NCI-H1436 treated with DMSO at 0.1 percent for 48 hours (cell line): ENCODE measurements around the gene FOXP1.

Experiments
- DNase-seq: peaks from one replicate; lab custom pipeline; 2025; lab: John Stamatoyannopoulos, UW

FOXP1 gene

GRCh38 chr3:71005702-71006321, 577.7 kb downstream of the FOXP1 start:
- DNase-seq, result no peak

- no peak for DNase-seq
These were observed 580.0 kb downstream of the FOXP1 start for GRCh38 chr3:71003511-71003910.

GRCh38 chr3:71002298-71002697, 581.2 kb downstream of the FOXP1 start:
- no peak for DNase-seq

DNA sequence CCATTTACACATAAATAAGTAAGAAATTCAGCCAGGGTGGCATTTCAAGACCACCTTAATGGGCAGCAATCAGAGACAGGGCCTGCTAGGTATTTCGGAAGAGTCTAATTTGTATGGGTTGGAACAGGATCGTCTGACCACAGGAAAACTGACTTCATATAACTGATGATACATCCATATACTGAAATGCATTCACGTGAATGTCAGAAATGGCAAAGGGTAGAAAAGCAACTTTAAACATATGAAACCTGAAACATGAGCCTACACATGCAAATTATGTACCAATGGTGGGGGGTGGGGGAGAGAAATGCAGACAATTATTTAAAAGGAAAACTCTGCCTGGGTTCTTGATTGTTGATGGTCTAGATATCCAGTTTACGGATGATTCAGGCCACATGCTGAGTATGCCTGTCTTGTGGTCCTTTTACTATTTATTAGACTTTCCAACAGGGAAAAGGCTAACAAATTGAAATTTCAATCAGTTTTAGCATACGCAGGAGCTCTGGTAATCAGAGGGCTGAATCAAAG, 582.2 kb downstream of the FOXP1 start:
- DNase-seq, result no peak

DNA sequence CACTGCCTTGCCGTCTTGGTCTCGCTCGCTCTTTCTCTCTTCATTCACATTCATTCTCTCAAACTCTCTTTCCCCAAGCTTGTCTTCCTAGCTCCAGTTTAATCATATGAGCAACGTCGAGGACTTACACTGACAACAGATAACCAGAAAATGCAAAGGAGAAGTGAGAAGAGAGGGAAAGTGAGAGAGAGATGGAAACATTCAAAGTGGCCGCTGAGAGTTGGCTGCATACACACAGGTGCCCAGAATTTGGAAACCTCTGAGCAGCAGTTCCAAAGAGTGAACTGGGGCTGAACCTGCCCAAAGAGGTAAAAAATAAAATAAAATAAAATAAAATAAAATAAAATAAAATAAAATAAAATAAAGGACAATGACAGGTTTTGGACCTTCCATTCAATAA, 583.0 kb downstream of the FOXP1 start:
- DNase-seq, result no peak

DNA sequence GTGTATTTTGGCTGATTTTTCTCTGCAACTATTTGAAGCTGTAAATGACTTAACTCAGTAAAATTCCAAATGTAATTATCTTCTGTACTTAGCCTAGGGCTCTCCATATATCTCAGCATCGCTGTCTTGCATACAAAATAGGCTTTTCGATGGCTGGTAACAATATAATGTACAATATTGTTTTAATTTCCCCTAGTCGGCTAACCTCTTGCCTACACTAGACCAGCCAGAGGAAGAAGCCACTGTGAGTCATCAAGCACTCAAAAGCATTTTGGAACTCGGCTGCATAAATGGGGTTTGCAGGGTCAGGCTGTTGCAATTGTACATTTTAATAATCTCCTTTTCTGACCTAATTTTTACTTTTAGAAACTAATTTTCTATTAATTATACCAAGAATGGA, 583.8 kb downstream of the FOXP1 start:
- no peak for DNase-seq

DNA sequence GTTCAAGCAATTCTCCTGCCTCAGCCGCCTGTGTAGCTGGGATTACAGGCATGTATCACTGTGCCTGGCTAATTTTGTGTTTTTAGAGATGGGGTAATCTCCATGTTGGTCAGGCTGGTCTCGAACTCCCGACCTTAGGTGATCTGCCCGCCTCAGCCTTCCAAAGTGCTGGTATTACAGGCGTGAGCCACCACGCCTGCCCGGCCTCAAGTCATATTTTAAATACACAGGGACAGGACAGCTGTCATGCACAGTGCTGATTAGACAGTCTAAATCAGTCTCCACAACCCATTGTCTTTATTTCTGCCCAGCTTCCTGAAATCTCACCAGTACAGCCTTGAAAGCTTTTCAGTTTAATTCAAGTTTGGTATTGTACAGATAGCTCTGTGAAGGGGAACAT, 587.4 kb downstream of the FOXP1 start:
- DNase-seq, result no peak

- no peak for DNase-seq
These were observed 588.9 kb downstream of the FOXP1 start for GRCh38 chr3:70994644-70995043.

DNA sequence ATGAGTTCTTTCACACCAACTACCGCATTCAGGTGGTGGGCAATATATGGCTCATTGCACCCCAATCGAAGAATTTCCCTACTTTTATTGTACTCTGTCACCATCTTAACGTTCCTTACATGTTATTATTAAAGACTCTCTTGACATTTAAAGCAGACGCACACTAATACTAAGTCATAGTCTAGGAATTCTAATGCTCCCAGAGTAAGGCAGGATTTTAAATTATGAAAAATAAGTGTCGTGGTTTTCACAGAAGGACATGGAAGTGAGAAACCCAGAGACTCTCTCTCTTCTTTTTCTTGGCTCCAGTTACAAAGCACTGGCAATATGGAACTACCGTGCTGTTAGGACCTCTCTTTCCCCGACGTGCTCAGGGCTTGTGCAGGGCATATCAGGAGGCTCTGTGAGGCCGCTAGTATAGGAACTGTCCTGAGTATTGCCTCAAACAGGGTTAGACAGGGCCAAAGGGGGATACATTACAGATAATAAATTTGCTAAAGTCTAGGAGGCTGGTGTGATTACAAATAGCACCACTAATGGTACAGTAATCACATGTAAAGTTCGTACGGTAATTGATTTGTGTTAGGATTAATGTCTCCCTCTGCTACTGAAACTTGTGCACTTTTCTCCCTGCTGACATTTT, 590.8 kb downstream of the FOXP1 start:
- no peak for DNase-seq

DNA sequence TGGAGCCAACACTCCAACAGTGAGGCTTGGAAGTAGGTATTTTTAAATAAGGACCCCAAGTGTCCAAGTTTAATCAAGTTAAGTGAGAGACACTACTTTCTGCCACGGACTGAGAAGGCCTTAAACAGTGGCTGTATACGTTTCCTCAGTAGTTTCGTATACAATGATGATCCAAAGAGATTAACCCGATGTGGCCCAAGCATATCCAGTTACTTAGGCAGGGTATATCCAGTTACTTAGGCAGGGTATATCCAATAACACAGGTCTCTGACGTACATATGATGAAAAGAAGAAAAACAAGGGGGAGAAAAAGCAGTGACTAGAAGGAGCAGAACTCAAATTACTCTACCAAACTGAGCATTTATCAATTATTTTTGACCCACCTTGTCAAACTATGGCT, 591.4 kb downstream of the FOXP1 start:
- DNase-seq, result no peak

- no peak for DNase-seq
These were observed 592.8 kb downstream of the FOXP1 start for GRCh38 chr3:70990723-70991122.

DNA sequence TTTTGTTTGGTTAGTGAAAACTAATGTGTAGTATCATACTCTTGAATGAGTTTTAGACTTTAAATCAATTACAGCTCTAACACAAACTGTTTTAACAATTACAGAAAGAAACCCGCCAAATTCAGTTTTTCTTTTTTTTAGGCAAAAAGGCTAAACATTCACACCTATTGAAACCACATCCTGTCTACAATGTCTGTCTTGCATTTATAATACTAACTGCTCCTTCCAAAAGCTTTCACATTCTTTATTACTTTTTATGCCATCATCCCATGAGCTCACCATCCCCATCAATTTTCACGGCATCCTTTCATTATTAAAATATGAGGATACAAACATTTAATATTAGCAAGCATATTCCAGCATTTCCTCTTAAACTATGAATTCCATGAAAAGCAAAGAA, 593.3 kb downstream of the FOXP1 start:
- no peak for DNase-seq

- no peak for DNase-seq
These were observed 594.4 kb downstream of the FOXP1 start for GRCh38 chr3:70989174-70989573.

- no peak for DNase-seq
These were observed 595.4 kb downstream of the FOXP1 start for GRCh38 chr3:70988111-70988510.

DNA sequence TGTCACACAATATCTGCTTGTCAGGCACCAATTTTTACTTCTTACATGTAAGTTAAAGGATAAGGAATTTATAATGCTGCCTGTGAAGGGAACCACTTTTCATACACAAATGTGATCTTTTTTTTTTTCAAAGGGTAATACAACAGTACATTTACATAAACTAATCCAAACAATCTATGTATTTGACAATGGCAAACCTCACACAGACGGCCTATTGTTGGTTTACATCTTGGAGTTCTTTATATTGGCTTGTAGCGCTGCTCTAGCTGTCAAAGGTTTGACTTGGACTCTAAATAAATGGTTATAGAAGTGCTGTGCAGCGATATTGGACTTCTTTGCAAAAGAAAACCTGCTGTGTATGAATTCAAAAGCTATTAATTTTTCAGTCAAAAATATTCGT, 598.0 kb downstream of the FOXP1 start:
- DNase-seq, result no peak

DNA sequence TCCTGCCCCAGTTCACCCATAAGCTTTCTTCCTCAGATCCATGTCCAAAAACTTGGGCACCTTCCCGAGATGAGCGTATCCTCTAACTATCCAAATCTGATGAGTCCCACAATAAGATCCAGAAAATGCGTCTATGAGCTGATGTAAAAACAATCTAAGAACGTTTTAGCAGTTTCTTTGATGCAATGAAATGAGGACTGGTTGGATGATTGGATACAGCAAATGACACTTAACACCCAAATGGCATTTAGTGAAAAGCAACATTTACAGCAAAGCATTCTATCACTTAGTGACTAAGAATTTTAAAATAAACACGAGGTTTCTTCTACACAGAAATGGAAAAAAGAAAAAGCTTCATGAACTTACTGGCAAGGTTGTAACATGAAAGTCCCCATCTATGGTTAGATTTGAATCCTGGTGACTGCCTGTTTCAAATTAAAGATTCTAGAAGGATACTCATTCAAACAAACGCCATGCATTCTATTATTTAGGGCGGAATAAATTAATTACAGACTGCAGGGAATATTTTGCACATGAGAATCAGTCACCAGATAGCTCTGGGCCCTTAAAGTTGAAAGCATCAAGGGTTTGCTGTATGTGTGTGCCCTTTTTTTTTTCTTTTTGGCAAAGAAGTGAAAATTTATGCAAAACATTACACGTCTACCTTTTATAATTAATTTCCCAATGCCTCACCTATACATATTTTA, 598.6 kb downstream of the FOXP1 start:
- no peak for DNase-seq

- DNase-seq, result no peak
These were observed 600.8 kb downstream of the FOXP1 start for GRCh38 chr3:70982700-70983140.

DNA sequence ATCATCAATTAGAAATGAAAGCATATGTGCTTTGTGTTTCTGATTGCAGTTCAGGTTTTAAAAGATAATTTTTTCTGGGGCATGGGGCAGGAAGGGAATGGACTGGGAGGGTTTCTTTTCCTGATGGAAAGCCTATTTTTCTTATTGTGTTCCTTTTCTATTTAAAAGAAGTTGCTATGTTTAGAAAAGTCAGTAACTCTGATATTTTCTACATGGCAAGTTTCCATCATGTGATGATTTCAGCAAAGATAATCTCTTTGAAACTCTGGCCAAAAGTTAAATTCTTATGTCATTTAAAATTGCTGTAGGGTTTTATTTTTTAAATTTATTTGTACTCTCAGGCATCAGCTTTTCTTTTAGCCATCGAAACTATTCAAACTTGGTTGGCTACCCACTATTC, 601.2 kb downstream of the FOXP1 start:
- no peak for DNase-seq

DNA sequence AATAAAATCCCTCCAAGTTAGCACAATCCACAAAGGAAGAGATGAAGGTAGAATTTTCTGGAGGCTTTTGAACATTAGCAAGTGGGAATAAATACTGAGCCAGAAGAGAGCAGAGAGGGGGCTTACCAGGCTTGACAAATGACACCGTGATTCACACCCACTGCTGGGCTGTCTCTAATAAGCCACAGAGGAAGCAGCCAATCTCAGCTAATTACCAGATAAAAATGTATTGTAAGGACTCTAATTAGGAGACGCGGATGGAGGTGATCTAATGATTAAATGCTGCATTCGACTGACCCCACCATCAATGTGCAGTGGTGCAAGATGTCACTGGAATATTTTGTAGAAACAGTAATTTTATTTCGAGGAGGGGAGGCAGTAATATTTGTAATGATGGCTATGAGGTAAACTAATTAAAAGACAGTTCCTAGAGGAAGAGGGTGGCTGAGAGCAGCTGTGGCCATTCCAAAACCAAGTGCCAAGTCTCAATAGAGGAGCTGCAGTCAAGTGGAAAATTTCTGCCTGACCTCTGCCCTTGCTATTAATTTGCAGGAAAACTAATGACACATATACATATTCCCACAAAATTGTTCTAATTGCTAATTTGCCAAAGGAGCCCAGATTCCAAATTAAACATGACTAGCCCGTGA, 602.2 kb downstream of the FOXP1 start:
- DNase-seq, result no peak

DNA sequence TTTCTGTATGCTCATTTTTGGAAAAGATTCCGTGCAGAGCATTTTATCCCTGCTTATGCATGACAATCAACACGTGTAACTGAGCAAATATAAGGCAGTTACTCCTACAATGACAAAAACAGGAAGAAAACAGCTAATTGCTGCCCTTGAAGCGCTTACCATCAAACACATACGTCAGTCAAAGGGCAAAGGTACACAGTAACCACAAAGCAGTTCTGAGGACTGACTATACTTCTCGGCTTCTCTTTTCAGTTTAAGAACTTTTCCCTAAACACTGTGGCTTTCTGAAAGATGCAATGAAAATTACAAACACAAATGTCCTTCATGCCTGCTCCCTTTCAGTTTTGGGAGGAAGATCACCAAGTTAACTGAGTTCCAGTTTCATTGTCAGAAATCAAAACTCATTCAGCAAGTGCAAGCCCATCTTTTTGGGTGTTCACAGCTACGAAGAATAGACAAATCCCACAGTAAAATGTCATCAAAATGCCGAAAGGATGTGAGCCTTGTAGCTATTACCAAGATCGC, 602.8 kb downstream of the FOXP1 start:
- no peak for DNase-seq

DNA sequence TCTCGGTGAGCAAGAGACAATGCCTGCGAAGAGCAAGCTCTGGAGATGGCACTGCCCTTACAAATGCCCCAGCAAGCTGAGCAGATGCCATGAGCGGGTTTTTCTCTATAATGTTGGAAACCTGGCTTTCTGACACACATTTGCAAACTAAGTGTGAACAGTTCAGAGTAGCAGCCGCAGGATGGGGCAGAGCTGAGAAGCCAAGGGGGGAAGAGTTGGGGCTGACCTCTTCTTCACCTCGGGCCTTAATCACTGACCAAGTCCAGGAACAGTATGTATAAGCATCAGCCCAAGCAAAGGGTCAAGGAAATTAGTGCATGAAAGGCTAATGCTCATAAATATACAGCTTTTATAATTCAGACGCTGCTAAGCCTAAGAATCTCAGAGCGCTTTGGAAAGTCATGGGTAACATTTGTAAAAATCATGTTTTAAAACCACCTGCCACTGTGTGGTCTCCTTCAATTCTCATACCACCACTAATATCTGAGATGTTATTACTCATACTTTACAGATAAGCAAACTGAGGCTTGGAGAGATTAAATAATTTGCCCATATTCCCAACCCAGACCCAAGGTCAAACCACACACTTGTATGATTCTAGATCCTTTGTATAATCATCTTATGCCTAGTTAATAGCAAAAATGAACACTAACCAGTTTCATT, 603.4 kb downstream of the FOXP1 start:
- no peak for DNase-seq

DNA sequence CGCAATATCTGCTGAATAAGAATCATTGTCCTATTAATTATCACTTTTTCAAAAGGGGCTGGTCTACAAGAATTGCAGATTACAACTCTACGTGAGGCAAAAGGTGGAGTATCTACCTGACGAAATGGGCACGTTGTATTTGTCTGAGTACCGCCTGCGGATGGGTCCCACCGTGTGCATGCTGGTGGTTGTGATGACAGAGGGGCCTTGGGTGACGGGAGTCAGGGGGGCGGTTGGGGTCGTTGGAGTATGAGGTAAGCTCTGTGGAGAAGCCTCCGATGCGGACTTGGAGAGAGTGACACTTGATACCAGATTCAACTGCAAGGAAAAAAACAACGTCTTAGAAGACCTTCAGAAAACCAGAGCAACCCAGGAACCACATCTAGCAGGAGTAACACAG, 605.8 kb downstream of the FOXP1 start:
- no peak for DNase-seq
